Panc1 (cell line): ENCODE data around the gene HPN.
"Not testable (repeated sequence)": the region's sequence is repeated elsewhere in the genome, so short reads cannot be mapped to it uniquely, and the experiment has no call there.

Source experiments
- POLR2AphosphoS5 ChIP-seq: IDR thresholded peaks from 2 replicates; pipeline ENCODE4 v1.6.1; 2012; ENCODE audit warnings: mild to moderate bottlenecking, low read depth, low read length, moderate library complexity
- SIN3A ChIP-seq: IDR thresholded peaks from 2 replicates; pipeline ENCODE4 v1.6.1; 2012; ENCODE audit warnings: low read depth, mild to moderate bottlenecking, low read length, moderate library complexity, borderline replicate concordance; ENCODE audit not compliant: insufficient read depth
- TCF7L2 ChIP-seq: IDR thresholded peaks from 2 replicates; pipeline ENCODE4 v1.6.1; 2011; ENCODE audit warnings: mild to moderate bottlenecking, low read depth, low read length, inconsistent platforms
- TF ChIP-seq, protein P1 (sequence below): fragments of 450-650 bp; IDR thresholded peaks from 2 replicates; pipeline ENCODE4 v1.5.1; 2017; ENCODE audit warnings: mild to moderate bottlenecking

GRCh38 chr19:35007427-35007826 is 34.1 kb upstream of the HPN start:
- TF ChIP-seq, protein P1, sequence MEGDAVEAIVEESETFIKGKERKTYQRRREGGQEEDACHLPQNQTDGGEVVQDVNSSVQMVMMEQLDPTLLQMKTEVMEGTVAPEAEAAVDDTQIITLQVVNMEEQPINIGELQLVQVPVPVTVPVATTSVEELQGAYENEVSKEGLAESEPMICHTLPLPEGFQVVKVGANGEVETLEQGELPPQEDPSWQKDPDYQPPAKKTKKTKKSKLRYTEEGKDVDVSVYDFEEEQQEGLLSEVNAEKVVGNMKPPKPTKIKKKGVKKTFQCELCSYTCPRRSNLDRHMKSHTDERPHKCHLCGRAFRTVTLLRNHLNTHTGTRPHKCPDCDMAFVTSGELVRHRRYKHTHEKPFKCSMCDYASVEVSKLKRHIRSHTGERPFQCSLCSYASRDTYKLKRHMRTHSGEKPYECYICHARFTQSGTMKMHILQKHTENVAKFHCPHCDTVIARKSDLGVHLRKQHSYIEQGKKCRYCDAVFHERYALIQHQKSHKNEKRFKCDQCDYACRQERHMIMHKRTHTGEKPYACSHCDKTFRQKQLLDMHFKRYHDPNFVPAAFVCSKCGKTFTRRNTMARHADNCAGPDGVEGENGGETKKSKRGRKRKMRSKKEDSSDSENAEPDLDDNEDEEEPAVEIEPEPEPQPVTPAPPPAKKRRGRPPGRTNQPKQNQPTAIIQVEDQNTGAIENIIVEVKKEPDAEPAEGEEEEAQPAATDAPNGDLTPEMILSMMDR, result not testable (repeated sequence)
- TF ChIP-seq POLR2AphosphoS5, TCF7L2, SIN3A: not testable (repeated sequence)
